ENCODE measurements around the gene SNX5.

The SNX5 gene

GRCh38 chr20:17958373-17959256 is 10.0 kb downstream of the SNX5 start:
- no peak for DNase-seq

- DNase-seq = no peak
These were observed 10.9 kb downstream of the SNX5 start for GRCh38 chr20:17957505-17958363.

DNA sequence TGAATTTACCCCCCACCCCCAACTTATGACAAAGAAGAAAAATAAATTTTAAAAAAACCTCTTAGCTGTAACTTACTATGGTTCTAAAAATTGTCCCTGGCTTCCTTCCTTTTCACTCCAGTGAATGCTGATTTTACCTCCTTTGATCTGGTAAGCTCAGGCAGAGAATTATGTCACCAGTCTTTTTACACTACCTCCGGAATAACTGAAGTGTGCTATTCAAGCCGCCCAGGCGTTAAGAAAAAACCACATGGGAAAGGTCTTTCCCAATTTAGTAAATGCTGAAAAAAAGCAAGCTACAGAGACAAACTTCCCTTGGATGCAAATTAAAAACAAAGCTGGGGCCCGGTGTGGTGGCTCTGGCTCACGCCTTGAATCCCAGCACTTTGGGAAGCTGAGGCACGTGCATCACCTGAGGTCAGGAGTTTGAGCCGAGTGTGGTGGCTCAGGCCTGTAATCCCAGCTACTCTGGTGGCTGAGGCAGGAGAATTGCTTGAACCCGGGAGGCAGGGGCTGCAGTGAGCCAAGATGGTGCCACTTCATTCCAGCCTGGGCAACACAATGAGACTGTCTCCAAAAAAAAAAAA is 12.4 kb downstream of the SNX5 start:
- no peak for DNase-seq

GRCh38 chr20:17955302-17955701 is 13.3 kb downstream of the SNX5 start:
- no peak for DNase-seq

DNA sequence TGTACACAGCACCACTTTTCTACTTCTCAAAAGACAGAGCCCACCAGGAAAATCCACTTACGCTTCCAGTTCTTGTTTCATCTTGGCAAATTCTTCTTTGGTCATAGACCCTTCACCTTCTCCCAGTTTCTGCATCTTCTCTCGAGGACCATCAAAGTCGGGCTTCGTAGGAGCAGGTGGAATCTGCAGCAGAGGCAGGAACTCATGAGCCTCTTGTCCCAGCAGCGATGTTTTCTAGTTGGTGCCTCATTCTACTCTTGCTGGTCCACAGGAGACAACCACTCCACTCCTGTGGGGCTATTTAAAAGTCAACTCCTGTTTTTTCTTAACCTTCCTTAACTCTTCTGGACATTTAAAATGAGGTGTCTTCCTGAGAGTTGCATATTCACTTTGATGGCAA is 14.7 kb downstream of the SNX5 start:
- no peak for DNase-seq

- no peak for DNase-seq
These were observed 15.6 kb downstream of the SNX5 start for GRCh38 chr20:17952692-17953684.

DNA sequence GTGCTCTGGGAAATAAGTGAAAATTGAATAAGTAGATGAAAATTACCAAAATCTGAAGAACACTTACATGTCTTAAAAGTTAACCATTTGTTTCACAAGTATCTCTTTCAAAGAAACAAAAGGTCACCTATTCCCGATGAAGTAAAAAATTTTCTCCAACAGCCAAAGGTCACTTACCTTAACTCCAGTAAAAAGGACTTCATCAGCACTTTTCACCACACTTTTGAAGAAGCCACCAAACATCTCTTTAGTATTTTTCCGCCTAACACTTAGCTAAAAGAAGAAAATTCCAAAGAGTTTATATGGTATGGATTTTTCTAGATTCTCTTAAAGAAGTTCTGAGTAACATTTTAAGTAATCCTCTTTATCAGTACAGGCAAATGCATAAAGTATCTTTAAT is 17.3 kb downstream of the SNX5 start:
- DNase-seq = no peak

- DNase-seq = no peak
These were observed 17.9 kb downstream of the SNX5 start for GRCh38 chr20:17950670-17951069.

- no peak for DNase-seq
These were observed 18.7 kb downstream of the SNX5 start for GRCh38 chr20:17949899-17950298.

- no peak for DNase-seq
These were observed 20.2 kb downstream of the SNX5 start for GRCh38 chr20:17948442-17948841.

DNA sequence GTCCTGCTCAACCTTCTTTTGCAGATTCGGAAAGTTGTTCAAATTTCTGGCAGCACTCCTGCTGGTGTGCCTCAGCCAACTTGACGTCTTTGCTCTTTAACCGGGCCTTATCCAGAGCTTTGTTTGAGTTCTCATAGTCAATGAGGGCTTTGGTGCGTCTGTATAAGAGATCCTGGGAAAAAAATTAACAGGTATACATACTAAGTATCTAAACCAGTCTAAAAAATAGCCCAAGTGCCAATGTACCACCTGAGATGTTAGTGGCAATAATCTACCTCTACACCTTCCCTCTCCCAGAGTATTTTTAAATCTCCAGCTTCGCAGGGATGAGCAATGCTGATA is 21.1 kb downstream of the SNX5 start:
- DNase-seq = no peak

GRCh38 chr20:17946572-17947473 is 21.8 kb downstream of the SNX5 start:
- no peak for DNase-seq

DNA sequence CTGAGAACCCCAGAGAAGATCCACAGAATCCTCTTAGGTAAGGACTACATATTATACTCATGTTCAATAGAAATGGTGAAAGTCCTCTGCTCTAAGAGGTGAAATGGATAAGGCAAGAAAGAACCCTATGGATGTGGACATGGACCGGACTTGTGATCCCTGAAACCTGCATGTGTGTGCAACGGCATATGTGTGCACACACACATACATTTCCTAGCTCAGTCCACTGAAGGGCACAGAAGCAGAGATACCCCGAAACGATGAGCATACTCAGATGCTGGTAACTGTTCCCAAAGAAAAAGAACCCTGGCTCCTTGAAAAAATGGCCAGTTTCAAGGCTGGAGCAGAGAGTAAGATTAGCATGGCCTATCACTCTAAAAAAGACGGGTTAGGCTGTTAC is 22.6 kb downstream of the SNX5 start:
- DNase-seq = no peak

GRCh38 chr20:17944854-17945474 is 23.6 kb downstream of the SNX5 start:
- no peak for DNase-seq

DNA sequence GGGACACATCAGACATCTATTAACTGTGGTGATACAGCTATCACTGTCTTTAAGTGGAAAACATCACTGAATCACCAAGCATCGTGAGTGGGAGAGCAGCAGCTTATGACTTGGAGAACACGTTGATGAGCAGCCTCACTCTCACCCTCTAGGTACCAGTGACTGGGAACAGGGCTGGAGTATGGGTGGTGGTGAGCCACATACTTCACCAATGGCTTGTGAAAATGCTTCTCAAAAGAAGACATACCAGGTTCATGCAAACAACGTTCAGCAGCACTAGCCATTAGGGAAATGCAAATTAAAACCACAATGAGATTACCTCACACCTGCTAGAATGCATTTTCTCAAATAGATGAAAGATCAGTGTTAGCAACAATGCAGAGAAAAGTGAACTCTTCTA is 25.3 kb downstream of the SNX5 start:
- no peak for DNase-seq

DNA sequence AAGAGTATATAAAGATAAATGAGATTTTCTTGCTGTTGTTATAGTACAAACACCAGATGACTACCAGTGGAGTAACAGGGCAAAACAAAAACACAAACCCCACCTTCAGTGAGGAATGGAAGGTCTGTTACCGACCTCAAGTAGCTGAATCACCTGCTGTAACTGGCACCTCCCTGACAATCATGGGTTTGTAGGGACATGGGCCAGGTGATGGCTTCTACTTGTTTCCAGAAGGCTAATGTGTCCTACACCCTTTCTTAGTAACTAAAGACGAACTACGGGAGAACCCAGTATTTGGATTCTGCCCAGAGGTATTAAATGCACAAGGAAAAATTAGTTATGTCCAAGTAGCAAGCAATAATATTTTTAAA is 26.8 kb downstream of the SNX5 start:
- DNase-seq = no peak

DNA sequence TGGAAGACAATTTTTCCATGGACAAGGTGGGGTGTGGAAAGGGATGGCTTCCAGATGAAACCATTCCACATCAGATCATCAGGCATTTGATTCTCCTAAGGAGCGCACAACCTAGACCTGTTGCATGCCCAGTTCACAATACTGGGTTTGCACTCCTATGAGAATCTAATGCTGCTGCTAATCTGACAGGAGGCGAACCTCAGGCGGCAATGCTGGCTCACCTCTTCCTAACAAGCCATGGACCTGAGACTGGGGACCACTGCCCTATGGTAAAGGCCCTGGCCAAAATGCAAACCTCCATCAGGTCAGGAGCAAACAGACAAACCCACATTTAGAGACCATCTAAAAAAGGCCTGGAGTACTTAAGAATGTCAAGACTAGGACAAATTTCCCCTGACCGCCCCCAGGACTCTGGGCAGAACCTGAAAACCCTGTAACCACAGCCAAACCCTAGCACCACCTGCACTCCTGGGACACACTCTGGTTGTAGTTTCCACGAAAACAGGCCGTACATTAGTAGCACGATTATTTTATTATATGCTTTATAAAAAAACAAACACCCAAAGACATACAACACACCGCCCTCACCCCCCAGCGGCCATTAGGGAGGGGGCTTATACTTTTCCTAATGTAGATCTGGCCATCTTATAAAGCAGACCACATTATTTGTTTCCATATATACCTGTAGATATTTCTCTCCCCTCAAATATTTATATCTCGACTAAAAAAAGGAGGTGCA is 27.3 kb downstream of the SNX5 start:
- DNase-seq = no peak

GRCh38 chr20:17940224-17940971 is 28.2 kb downstream of the SNX5 start:
- no peak for DNase-seq

GRCh38 chr20:17939622-17940223 is 28.9 kb downstream of the SNX5 start:
- DNase-seq = no peak

Measured in GF-D8 (cell line).